Limb (tissue), 2 donors: ENCODE measurements around the gene TMEM242.

Source experiments
- DNase-seq, 2 donors: peaks; one replicate each; pipeline ENCODE4 v3.0.0-alpha.2; 2016; ENCODE audit errors: extremely low spot score in 2 of 2

The TMEM242 gene

DNA sequence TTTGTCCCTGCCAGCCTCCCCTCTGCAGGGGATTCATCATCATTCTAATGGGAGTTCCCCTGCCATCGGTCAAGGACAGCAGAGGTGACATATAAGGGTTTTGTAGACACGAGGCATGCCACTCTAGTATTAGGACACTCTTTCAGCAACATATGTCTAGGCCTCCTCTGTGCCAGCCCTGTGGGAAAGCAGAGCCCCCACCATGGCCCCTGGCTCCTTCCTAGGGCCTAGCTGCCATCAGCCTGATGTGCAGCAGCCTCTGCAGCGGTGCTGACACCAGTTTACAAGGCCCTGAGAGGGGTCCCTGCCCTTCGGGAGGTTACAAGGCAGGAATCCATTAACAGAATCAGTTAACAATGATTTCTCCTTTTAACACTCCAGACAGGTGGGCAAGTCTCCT, 32.5 kb downstream of the TMEM242 start:
- no peak for DNase-seq

DNA sequence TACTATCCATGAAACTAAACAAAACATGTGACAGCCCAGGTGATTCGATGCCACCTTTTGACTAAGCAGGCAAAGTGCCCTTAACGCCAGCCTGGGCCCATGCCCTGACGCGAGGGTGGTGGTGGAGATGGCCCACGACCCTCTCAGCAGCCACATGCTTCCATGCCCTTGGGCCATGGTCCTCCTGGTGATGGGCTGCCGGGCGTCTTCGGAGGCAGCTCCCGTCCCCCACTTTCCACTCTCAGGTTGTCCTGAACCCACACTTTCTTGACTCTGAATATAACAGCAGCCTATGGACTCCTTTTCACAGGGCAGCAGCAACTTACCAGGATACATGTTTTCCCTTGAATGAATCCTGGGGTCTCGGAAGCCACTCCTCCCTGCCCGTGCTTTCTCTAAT, 33.6 kb downstream of the TMEM242 start:
- DNase-seq = no peak

DNA sequence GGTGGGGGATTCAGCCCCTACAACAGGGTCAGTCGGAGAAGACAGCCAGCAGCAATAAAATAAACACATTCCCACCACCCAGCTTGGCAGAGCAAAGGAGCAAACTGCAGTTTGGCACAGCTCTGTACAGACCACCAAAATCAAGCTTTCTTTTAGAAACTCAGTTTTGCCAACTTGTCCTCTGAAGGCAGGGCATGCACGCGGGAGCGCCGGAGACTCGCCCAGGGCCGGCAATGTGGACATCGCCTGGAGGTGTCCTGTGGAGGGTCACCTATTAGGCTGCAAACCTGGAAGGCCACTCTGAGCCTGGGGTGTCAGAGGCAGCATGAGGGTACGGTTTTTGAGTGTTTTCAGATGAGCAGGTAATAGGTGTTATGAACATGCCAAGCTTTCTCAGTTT, 34.7 kb downstream of the TMEM242 start:
- no peak for DNase-seq

DNA sequence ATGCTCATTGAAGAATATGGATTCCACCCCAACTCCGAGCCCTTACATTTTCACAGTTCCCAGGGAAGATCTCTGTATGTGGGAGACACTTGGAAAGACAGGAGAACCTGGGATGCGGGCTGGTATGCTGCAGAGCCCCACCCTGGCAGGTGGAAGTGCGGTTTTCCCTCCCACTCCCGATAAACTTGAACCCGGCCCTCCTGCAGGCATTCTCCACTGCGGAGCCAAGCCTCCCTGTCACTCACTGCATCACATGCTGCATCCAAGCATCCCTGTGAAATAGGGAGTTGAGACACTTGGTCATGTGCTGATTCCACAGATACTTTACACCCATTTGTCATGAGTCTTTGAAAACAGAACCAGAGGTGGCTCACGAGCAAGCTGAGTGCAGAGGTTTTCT, 35.4 kb downstream of the TMEM242 start:
- no peak for DNase-seq

DNA sequence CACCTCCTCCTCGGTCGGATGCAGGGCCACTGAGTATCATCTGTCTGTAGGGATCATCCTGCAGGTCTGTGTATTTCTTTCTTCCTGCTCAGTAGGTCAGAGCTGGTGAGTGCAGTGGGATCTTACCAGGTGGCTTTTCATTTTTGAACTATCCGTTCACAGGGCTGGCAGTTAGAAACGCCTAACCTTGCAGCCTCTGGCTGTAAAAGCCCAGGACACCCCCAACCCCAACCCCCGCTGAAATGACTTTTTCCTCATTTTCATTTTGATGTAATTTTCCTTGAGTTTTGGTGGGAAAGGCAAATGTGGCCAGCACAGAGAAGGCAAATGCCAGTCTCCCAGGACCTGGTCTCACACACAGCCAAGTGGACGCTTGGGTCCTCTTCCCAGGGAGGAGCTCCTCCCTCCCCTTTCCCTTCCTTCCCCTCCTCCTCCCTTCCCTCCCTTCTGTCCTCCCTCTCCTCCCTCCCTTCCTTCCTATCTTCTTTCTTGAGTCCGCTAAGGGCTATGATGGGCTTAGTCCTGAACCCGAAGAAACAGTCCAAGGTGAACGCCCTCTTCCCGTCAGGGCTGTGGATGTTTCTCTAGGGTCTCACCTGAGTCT, 36.0 kb downstream of the TMEM242 start:
- no peak for DNase-seq

DNA sequence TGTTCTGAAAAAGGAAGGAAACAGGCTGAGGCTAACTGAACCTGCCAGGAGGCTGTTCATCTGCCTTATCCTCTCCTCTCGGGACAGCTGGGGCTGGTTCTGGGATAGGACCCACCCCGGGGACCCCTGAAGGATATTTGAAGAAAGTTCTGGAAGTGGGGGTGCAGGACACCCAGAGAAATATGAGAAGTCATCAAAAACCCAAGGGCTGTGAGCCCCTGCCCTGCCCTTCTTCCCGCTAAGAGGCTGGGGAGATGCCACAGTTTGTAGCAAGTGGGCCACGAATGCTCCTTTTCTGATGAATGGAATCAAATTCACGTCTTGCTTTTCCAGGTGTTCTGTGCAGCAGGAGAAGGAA, 37.9 kb downstream of the TMEM242 start:
- DNase-seq = no peak

DNA sequence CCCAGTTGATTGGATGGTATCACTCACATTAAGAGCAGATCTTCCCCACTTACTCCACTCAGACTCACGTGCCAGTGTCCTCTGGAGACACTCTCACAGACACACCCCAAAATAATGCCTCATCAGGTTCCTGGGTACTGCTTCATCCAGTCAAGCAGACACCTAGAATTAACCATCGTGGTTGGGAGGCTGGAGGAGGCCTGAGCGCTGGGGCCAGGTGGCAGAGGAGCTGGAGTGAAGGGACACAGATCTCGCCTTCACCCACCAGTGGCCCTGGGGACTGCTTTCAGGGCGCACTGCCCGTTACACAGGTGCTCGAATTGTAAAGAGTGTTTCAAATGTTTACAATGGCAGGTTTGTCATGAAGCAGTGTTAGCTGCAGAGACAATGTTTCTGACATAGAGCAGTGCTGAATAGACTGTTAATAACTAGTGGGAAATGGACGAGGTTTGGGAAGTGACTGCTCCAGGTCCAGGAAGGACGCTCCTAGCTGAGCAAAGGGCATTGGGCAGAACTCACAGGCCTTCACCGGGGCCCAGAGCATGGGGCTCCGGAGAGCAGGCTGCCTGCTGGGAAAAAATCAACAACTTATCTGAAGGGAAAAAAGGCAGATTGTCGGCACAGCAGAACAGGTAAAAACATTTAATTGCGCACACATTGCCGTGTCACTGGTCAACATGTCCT, 38.4 kb downstream of the TMEM242 start:
- DNase-seq = no peak

DNA sequence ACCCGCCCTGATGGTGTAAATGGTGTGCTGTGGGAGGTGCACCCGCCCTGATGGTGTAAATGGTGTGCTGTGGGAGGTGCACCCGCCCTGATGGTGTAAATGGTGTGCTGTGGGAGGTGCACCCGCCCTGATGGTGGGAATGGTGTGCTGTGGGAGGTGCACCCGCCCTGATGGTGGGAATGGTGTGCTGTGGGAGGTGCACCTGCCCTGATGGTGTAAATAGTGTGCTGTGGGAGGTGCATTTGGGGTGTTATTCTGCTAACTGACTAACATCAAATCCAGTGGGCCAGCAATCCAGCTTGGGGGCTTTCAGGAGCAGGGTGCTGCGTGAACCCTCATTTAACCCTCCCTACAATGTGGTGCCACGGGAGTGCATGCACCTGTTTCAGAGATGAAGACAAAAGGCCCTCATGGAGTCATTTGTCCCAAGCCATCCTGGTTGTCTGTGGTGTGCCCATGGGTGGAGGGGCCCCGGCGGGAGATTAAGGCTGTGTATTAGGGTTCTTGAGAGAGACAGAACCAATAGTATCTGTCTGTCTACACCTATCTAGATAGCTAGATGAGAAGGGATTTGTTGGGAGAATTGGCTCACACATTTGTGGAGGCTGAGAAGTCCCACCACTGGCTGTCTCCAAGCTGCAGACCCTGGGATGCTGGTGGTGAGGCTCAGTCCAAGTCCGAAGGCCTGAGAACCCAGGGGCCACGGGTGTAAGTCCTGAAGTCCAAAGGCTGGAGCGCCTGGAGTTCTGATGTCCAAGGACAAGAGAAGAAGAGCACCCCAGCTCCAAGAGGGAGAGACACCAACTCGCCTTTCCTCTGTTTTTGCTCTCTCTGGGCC, 39.2 kb downstream of the TMEM242 start:
- no peak for DNase-seq

DNA sequence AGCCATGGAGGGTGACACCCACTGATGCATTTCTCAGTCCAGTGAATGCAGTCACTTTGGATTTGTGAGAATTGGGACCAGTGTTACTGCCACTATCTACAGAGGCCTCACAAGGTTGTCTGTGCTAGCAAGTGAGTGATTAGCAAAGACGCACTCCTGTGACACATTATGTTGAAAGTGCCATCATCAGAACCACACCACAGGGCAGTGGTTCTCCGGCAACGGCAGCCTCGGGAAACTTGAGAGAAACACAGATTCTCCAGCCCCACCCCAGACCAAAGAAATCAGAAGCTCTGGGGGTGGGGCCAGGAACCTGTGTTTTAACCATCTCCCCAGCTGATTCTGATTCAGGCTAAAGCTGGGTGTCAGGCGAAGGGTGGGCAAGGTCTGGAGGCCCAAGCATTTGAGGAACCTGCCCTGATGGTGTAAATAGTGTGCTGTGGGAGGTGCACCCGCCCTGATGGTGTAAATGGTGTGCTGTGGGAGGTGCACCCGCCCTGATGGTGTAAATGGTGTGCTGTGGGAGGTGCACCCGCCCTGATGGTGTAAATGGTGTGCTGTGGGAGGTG, 39.9 kb downstream of the TMEM242 start:
- no peak for DNase-seq

DNA sequence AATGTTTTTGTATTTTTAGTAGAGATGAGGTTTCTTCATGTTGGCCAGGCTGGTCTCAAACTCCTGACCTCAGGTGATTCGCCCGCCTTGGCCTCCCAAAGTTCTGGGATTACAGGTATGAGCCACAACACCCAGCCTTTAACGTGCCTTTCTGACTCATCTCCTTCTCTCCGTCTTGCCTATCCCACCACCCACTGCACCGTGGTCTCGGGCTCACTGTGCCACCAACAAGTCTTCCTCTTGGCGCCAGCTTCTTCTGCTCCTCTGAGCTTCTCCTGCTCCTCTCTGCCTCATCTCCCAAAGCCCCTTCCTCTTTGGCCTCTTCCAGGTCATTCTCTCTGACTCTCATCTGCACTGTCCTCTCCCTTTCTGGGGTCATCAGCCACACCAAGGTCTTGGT, 41.0 kb downstream of the TMEM242 start:
- DNase-seq = no peak

DNA sequence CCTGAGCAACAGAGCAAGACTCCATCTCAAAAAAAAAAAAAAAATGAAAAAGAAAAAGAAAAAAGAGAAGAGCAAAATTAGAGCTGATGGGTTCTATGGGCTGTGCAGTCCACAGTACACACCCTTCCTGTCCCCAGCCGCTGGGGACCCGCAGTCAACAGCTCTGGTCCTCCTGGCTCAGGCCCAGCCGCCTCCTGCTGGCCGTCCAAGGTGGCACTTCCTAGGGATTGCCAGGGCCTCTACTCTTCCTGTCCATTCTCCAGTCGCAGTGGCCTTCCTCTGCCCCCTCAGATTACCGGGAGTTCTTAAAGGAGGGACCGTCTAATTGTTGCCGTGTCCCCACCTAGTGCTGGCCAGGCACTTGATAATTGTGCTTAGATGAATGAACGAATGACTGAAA, 41.7 kb downstream of the TMEM242 start:
- DNase-seq = no peak

DNA sequence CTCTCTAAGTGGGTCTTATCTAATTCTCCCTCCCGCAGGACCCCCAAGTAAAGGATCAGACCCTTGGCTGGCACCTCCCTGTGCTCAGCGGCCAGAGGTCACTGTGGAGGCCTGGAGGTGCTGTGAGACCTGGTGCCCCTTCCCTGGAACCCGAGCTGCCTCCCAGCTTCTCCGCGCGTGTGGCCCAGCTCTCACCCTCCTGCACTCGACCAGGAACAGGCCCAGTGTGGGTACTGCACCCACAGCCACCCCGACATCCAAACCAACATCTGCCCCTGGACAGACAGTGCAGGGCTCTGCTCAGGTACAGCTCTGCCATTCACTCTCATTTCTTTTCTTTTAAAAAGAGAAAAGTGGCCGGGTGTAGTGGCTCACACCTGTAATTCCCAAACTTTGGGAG, 42.4 kb downstream of the TMEM242 start:
- DNase-seq = no peak

DNA sequence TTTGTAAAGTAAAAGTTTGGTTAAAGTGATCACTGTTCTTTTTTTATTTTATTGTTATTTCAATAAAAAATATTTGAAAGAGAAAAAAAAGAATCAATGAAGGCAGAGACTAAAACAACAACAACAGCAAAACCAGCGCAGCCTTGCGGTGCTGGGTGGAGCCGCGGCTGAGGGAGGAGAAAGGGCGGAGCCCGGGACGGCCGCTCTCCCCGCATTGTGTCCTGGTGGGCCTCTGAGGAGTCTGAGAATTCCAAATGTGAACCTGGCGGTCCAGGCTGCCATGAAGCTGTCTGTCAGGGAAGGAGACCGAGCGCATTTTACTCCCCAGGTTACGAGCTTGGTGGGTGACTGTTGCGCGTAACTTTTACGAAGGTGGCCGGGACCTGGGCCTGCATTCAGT, 43.2 kb downstream of the TMEM242 start:
- DNase-seq = no peak

DNA sequence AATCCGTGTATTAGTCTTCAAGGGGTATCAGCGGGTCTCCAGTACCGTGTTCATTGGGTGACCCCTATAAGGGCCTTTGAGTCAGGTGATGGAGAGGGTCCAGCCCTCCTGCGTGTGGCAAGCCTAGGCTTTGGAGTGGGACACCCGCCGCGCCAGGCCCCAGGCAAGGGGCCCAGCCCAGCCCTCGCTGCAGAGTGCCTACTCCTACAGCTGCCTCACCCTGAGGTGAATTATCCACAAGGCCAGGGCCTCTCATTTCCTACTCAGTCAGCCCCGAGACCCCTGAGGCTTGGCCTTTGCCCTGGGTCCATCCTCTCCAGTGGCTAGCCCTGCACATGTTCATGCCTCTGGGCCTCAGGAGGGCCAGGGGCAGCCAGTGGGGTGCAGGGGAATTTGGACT, 45.1 kb downstream of the TMEM242 start:
- DNase-seq = no peak

DNA sequence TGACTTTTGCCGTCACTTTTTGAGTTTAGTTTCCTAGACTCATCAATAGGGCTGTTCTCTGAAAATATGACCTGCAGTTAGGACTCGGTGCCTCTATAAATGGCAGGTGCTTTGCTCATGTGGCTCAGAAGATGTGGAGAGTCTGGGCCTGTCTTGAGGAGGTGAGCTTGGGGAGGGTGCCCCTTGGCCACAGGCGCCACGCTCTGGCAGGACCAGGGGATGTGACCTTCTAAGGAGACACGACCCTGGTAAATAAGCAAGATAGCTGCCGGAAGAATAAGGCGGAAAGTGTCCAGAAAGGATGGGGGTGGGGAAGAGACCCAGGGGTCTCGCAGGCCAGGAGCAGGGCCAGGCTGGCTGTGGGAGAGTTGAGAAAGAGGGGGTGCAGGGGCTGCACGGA, 46.6 kb downstream of the TMEM242 start:
- no peak for DNase-seq

DNA sequence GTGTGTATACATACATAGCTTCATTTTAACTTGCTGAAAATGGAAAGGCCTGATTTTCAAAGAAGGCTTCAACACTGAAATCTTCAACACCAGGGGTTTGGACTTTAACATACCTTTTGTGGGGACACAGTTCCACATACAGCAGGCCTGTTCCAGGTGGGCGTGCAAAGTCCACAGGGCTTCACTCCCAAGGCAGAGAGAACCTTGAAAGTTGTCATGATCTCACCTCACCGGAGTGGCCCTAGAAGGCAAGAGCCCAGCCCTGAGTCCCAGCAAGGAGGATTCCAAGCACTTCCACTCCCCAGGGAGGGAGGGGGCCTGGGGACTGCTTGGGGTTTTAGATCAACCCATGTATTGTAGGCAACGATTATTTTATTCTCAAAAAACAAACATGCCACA, 47.2 kb downstream of the TMEM242 start:
- no peak for DNase-seq

DNA sequence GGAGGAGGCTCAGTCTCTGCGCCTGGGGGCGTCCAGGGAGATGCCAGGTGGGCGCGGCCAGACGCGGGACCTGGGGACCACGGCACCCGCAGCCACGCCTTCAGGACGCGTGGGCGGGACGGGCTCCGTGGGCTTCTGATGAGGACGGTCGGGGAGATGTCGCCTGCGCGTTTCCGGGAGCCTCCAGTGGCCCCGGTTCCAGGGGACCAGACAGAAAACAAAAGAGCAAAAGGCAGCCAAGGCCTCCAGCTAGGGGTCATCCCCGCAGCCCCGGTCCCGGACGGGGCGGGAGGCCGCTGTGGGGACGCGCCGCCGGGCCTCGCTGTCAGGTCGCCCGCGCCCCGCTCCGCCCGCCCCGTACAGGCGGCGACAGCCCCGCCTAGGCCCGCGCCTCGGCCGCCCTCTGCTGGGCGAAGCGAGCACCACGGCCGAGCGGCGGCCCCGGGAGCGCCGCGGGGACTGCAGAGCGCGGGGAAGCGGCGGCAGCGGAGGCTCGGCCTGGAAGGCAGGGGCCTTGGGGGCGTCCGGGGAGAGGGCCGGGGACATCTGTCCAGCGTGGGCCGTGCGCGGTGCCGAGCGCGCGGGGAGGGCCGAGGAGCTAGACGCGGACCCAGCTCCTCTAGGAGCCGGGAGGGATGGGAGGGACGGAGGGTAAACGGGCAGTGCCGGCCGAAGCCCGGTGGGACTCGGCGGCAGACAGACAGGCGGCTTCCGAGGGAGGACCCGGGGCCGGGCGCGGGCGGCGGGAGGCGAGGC, 48.7 kb downstream of the TMEM242 start:
- DNase-seq = peak; percentile 73 to 86

DNA sequence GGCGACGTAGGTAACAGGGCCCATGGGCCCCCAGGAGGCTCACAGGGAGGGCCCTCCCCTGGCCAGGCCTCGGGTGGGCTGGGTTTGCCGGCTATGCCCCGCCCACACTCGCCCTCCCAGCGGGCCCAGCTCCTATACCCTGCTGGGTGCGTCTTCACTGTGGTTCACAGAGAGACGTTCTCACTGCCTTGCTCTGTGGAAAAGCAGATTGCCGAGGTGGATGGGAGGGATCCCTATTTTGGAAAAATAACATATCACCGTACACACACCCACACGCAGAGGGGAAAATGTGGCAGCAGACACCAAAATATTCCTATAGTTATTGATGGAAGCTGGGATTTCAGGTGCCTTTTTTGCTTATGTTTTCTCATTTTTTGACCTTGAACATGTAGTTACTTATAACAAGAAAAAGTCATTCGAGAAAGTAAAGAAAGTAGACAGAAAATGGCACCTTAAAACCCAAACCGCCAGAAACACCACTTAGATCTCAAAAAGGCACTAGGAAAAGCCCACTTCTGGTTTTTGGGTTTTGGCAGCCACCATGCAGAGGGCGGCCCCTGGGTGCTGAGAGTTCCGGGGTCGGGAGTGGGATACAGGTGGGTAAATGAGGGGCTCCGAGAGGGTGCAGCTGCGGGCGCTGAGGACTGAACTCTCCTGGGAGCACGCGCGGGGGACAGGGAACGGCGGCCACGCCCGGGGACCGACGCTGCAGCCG, 49.4 kb downstream of the TMEM242 start:
- no peak for DNase-seq

DNA sequence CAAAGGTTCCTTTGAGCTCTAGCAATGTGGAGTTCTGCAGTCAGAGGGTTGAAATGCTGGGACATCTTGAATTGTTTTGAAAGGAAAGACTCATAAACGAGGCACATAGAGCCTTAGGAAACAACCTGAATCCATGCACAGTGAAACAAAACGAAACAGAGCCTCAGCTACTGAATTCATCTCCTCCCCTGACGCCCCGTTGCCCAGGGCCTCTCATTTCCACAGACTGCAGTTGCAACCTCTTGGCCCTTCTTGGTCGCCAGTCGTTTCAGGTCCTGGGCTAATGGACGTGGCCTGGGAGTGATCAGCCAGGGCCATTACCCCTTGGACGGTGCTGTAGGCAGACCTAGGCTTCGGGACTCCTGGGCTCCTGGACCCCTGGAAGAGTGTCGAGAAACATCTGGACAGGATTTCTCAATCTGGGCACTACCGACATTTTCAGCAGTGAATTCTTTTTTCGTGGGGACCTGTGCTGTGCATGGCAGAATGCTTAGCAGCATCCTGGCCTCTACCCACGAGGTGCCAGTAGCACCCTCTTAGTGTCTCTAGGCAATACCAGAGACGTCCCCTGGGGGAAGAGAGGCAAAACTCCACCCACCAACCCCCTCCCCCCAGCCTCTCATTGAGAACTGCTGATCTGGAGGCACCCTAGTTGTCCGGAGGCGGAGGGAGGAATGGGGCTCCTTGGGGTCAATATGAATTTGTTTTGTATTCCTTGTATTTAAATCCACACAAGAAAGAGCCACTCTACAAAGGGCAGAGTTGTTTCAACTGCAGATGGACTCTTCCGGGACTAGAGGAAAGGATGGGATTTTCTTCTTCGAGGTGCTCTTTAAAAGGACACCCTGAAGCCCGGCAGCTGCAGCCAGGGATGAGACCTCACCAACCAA, 50.2 kb downstream of the TMEM242 start:
- DNase-seq = no peak

DNA sequence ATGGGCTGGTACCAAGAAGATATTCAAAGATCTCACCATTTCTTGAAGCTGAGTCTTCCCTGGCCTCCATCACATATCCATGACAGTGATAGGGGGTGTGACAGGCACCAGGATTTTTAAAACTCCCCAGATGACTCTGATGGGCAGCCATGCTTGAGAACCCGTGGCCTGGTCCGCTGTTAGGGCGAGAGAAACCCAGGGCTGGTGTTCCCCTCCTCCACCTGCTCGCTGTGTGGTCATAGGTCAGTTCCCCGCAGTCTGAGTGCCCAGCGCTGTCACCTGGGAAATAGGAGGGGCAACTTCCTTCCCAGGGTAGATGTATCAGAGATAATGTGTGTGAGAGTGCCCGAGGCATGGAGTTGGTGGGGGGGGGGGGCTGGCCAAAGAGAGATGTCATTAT, 50.9 kb downstream of the TMEM242 start:
- no peak for DNase-seq
